GM21515 (cell line): ENCODE measurements around the gene FNDC3B.

ENCODE experiments used
- ATAC-seq: cut with Tn5 transposase; IDR thresholded peaks from one replicate; pipeline ENCODE4 v1.9.1; 2021; ENCODE audit not compliant: unreplicated experiment

Gene FNDC3B

GRCh38 chr3:172277151-172277652, 237.8 kb downstream of the FNDC3B start:
- ATAC-seq = no peak

GRCh38 chr3:172279191-172279640, 239.8 kb downstream of the FNDC3B start:
- no peak for ATAC-seq

- no peak for ATAC-seq
Measured at GRCh38 chr3:172279974-172280373, 240.6 kb downstream of the FNDC3B start.

GRCh38 chr3:172280406-172281051, 241.2 kb downstream of the FNDC3B start:
- no peak for ATAC-seq

GRCh38 chr3:172281884-172282283, 242.5 kb downstream of the FNDC3B start:
- ATAC-seq = no peak

- ATAC-seq = no peak
Measured at GRCh38 chr3:172282850-172283249, 243.5 kb downstream of the FNDC3B start.

GRCh38 chr3:172283841-172284357, 244.5 kb downstream of the FNDC3B start:
- no peak for ATAC-seq

- no peak for ATAC-seq
Measured at GRCh38 chr3:172285844-172286243, 246.5 kb downstream of the FNDC3B start.

- no peak for ATAC-seq
Measured at GRCh38 chr3:172286548-172287148, 247.3 kb downstream of the FNDC3B start.

- ATAC-seq = no peak
Measured at GRCh38 chr3:172287937-172288477, 248.6 kb downstream of the FNDC3B start.

- ATAC-seq = no peak
Measured at GRCh38 chr3:172288651-172289050, 249.3 kb downstream of the FNDC3B start.

- peak; percentile 60 for ATAC-seq
Measured at GRCh38 chr3:172289583-172289982, 250.2 kb downstream of the FNDC3B start.

- no peak for ATAC-seq
Measured at GRCh38 chr3:172290457-172290856, 251.1 kb downstream of the FNDC3B start.

- no peak for ATAC-seq
Measured at GRCh38 chr3:172291650-172292049, 252.3 kb downstream of the FNDC3B start.

GRCh38 chr3:172292422-172292821, 253.0 kb downstream of the FNDC3B start:
- no peak for ATAC-seq

- no peak for ATAC-seq
Measured at GRCh38 chr3:172293093-172293492, 253.7 kb downstream of the FNDC3B start.

- no peak for ATAC-seq
Measured at GRCh38 chr3:172294223-172294806, 254.9 kb downstream of the FNDC3B start.

GRCh38 chr3:172296248-172296974, 257.0 kb downstream of the FNDC3B start:
- no peak for ATAC-seq

- no peak for ATAC-seq
Measured at GRCh38 chr3:172296975-172297332, 257.6 kb downstream of the FNDC3B start.

GRCh38 chr3:172298247-172298646, 258.9 kb downstream of the FNDC3B start:
- no peak for ATAC-seq

- ATAC-seq = no peak
Measured at GRCh38 chr3:172300187-172300586, 260.8 kb downstream of the FNDC3B start.
